Endometrium (tissue), 2 donors: ENCODE measurements around the gene FBRS.
"Not testable (repeated sequence)": the region's sequence is repeated elsewhere in the genome, so short reads cannot be mapped to it uniquely, and the experiment has no call there.

ENCODE experiments used
- FAIRE-seq: peaks from 2 replicates; lab custom pipeline; 2012; peaks lifted over from hg19 to GRCh38; lab: Jason Lieb, UNC
- donor health status: control.
- donor health status: control.

Gene FBRS

DNA sequence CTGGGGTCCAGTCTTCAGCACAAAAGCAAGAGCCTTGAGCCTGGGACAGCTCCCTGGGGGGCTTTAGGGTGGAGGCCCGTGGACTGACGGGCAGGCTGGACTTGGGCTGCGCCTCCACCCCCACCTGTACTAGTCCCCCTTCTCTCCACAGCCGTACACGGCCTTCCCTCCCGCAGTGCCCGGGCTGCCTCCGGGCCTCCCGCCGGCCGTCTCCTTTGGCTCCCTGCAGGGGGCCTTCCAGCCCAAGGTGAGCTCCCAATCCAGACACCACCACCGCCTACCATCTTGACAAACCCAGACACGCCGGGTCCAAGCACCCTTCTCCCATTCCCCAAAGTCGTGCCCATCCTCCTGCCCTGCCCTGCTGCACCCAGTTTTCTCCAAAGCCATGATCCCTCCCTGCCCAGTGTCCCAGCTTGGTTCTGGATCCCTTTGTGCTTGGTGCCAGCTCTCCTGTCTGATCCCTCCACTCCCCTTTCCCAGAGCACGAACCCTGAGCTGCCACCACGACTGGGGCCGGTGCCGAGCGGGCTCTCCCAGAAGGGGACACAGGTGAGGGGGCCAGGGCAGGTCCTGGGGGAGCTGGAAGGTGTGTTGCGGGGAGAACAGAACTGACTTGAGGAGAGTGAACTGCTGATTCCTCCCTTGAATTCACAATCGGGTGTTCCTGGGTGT, 7.1 kb downstream of the FBRS start:
- FAIRE-seq = no peak

DNA sequence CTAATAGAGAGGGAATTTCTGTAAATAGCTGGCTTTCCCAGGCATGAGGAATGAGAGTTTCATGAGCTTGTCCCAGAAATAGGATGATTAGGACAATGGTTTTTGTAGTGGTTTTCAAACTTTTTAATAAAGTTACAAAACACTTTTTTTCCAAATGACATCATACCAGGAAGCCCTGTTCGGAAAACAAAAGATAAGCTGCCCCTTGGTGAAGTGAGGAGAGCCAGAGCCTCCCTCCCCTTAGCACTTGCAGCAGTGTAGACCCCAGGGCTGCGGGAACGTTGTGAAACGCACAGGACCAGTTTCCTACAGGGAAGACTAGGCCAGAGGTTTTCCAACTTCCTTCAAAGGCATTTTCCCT, 7.6 kb downstream of the FBRS start:
- no peak for FAIRE-seq

DNA sequence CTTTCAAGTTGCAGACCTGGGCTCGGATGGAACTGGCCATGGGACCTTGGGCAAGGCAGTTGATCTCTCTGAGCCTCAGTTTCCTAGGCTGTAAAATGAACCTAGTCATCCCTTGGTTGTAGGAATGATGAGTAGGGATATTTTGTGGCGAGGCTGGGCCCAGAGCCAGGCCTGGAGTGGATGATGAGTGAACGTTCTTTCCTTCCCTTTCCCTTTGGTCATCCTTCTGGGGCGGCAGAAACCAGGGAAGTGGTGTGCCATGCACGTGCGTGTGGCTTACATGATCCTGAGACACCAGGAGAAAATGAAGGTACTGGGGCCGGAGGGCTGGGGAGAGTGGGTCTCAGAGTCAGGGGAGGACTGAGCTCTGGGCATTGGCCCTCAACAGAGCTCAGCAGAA, 8.4 kb downstream of the FBRS start:
- no peak for FAIRE-seq

DNA sequence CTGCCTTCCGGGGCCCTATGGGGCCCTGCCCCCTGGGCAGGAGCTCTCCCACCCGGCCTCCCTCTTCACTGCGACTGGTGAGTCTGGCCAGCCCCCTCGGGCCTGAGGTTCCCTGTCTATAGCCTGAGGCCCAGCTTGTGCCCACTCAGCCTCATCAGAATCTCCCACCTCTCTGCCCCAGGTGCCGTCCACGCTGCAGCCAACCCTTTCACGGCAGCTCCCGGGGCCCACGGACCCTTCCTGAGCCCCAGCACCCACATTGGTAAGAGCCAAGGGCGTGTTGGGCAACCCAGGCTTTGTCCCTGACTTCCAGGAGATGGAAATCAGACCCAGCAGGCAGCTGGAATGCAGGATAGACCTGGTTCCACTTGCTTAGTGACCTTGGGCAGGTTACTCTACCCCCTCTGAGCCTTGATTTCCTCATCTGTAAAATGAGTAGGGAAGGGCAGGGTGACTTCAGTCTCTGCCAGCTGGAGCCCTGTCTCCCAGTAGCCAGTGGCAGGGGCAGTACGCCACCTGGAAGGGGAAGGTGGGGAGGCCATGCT, 9.2 kb downstream of the FBRS start:
- FAIRE-seq = no peak

DNA sequence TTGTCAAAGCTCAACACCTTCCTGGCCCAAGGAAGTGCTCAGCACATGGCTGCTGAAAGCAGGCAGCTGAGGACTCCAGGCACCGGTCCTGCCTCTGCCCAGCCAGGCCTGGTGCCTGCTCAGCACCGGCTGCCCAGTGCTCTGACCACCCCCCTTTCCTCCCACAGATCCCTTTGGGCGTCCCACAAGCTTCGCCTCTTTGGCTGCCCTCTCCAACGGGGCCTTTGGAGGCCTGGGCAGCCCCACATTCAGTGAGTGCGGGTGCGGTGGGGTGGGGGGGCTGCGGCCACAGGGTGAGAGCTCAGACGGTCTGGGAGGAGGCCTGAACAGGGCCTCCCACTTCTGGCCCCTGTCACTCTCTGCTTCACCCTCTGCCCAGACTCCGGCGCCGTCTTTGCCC, 10.2 kb downstream of the FBRS start:
- no peak for FAIRE-seq

DNA sequence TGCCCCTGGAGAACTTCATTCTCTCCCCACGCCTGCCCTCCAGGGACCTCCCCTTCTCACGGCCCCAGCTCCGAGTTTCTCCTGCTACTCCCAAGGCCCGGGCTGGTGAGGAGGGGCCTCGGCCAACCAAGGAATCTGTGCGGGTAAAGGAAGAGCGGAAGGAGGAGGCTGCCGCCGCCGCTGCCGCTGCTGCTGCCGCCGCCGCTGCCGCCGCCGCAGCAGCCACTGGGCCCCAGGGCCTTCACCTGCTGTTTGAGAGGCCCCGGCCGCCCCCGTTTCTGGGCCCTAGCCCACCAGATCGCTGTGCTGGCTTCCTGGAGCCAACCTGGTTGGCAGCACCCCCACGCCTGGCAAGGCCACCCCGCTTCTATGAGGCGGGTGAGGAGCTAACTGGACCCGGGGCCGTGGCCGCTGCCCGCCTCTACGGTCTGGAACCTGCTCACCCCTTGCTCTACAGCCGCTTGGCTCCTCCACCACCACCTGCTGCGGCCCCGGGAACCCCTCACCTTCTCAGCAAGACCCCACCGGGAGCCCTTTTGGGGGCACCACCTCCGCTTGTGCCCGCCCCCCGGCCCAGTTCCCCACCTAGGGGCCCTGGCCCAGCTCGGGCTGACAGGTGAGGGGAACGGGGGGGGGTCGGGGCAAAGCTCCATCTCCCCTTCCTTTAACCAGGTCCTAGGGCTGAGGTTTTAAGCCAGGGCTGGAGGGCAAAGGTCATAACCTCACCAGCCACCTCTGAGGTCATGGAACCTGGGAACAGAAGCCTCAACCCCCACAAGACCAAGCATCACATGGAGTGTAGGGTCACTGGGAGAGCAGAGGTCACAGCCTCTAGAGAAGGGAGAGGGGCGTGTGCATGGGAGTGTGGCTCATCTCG, 11.0 kb downstream of the FBRS start:
- FAIRE-seq = no peak

DNA sequence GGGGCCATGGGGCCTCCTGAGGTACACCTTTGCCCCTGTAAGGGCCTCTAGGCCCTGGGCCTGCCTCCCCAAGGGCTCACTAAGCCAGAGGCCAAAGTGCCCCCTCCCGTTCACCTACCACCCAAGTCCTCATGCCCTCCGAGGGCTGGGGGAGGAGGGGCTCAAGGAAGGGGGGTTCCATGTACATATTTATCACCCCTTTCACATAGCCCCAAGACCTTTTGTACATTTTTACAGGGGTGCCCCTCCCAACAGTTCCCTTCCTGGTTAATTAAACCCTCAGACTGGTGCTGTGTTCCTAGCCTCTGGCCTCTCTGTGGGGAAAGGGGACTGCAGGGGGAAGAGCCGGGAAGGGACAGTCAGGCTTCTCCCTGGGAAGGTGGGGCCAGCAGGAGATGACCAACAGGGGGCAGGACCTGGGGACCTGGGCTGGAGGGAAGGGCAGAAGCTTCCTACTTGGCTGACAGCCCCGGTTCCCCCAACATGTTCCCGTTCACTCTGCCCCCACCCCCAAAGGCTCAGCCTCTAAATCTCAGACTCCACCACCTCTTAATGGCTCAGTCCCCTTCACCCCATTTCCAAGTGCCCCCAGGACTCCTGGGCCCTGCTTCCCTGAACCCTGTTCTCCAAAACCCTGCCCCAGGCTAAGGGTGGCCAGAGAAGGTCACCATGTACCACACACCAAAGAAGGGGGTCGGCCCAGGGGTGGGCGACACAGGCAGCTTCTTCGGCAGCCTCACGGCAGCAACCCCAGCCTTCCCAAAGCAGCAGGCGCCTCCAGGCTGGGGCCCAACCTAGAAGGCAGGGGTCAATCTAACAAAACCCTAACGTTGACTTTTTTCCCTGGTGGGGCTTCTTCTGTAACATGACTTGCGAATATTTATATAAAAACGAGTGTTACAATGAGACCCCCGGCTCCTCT, 11.9 kb downstream of the FBRS start:
- FAIRE-seq = no peak

DNA sequence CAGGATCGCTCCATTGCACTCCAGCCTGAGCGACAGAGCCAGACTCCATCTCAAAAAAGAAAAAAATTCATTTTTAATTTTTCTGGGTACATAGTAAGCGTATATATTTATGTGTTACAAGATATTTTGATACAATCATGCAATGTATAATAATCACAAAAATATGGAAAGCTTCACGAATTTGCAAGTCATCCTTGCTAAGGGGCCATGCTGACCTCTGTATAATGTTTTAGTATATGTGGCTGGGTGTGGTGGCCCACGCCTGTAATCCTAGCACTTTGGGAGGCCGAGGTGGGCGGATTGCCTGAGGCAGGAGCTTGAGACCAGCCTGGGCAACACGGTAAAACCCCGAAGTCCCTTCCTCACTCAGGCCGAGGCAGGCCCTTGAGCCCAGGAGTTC, 16.9 kb downstream of the FBRS start:
- FAIRE-seq = no peak

DNA sequence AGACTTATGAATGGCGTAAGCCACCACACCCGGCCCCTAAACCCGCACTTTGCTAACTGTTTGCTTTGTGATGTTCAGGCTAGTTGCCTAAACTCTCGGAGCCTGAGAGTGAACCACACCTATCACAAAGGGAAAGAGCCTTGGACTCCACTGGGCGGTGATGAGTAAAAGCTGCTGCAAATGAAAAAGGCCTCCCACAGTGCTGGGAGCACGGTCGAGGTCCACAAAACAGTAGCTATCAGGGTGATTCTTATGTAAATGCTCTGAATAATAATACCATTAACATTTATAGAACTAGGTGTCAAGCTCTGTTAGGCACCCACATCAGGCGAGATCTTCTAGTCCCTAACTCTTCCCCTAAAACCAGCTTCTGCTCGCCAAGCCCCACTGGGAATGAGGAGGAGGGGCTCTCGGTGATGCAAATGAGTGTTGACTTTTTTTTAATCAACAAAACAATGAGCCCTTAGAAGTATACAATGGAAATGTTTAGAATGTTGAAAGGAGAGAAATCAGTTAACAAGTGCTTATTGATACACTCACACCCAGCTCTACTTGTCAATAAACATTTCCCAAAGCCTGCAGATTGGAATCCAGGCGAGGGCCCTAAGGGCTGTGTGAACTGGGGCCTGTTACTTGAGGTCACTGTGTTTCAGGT, 19.8 kb downstream of the FBRS start:
- FAIRE-seq = no peak

DNA sequence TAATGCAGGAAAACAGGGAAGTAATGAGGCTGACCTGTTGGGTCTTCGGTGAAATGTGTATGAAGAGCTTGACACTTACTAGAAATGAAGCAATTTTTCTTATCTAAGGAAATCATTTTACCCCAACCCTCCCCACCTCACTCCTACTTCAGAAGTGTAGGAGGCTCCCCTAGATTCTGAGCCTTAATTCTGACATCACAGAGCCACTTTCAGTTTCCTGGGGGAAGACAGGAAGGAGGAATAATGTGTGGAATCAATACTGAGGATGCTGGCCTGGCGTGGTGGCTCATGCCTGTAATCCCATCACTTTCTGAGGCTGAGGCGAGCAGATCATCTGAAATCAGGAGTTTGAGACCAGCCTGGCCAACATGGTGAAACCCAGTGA, 20.3 kb downstream of the FBRS start:
- no peak for FAIRE-seq

DNA sequence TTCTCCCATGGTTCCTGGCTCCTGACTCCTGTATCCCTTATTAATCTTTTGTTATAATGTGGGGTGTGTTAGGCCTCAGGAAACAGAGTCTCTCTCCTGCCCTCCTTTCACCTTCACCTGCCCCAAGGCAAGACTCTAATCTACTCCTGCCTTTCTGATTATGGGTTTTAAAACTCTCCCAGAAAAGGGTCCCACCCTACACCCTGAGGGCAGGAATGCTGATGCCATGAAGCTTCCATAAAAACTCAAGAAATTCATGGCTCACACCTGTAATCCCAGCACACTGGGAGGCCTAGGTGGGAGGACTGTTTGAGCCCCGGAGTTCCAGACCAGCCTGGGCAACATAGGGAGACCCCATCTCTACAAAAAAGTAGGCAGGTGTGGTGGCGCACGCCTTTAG, 22.1 kb downstream of the FBRS start:
- no peak for FAIRE-seq

DNA sequence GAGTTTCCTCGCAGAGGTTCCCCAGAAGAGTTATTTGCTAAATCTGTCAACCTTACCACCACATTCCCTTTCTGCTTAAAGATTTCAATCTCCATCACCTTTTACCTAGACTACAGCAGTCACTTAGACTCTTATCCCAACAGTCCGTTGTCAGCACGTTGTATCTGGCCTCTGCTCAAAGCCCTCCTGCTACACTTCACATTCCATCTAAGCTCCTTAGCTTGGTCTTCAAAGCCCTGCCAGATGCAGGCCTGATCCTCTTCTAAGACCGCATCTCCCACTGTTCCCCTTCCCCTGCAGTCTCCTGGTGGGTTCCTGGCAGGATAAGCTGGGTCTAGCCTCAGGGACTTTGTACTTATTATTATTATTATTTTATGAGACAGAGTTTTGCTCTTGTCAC, 30.5 kb downstream of the FBRS start:
- FAIRE-seq = no peak

DNA sequence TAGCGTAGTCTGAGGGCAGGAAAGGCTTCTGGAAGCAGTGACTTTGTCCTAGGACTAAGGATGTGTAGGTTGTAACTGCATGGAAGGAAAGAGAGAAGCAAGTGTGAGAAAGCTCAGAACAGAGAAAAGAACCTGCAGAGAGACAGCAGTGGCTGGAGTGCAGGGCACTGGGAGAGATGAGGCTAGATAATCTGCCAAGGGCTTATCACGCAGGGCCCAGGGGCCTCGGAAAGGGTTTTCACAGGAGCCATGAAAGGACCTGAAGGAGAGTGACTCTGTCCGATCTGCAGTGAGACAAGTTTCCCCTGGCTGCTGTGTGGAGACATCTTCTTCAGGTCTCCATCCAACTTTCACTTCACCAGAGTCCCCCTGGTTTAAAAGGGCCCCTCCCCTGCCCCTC, 33.7 kb downstream of the FBRS start:
- no peak for FAIRE-seq

DNA sequence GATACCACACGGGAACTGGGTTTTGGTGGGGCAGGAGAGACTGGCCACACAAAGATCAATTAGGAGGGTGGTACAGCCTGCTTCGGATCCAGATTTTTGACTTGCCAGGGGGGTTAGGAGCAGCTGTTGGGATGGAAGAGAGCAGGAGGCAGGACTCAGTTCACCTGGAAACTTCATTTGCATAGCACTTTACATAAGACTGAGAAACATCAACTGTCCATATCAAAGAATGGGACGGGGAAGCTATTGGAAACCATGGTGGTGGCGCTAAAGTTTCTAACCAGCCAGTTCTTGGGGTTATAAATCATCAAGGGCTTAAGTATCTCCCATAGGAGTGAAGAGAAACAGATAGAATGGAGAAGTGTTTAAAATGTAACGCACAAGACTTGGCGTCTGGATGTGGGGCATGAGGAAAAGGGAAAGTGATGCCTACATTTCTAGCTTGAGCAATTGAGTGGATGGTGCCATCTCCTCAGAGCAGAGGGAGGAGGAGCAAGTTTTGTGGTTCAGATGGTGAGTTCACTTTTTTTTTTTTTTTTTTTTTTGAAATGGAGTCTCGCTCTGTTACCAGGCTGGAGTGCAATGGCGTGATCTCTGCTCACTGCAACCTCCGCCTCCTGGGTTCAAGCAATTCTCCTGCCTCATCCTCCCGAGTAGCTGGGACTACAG, 34.3 kb downstream of the FBRS start:
- no peak for FAIRE-seq

DNA sequence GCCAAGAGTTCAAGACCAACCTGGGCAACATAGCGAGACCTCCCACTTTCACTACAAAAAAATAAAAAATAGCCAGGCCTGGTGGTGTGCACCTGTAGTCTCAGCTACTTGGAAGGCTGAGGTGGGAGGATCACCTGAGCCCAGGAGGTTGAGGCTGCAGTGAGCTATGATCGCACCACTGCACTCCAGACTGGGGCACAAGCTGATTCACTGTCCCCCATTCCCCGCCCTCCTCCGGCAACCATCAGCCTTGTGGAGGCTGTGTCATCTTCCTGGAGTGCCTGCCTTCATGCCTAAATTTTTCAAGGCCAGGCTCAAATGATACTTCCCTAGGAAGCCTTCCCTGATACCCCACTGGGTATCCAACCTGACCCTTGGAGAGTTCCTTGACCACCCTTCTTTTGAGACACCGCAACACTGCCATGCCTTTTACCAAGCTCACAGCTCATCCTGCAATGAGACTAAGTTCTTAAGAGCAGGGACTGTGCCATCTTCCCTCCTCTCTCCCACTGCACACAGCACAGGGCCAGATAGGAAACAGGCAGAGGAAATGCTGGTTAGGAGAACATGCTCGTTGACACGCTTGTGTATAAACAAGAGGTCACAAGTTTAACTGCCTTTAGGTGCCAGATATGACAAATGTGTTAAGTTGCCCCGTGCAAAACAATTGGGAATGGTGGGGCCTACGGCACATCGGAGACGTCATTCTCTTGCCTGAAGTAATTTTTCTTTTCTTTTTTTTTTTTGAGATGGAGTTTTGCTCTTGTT, 36.9 kb downstream of the FBRS start:
- no peak for FAIRE-seq

DNA sequence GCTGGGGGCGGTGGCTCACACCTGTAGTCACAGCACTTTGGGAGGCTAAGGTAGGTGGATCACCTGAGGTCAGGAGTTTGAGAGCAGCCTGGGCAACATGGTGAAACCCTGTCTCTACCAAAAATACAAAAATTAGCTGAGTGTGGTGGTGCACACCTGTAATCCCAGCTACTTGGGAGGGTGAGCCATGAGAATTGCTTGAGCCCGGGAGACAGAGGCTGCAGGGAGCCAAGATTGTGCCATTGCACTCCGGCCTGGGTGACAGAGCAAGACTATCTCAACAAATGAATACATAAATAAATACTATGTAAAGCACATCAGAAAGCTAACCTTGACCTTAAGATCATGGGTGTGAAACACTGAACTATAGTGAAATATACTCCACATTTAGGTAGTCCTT, 38.4 kb downstream of the FBRS start:
- not testable (repeated sequence) for FAIRE-seq

DNA sequence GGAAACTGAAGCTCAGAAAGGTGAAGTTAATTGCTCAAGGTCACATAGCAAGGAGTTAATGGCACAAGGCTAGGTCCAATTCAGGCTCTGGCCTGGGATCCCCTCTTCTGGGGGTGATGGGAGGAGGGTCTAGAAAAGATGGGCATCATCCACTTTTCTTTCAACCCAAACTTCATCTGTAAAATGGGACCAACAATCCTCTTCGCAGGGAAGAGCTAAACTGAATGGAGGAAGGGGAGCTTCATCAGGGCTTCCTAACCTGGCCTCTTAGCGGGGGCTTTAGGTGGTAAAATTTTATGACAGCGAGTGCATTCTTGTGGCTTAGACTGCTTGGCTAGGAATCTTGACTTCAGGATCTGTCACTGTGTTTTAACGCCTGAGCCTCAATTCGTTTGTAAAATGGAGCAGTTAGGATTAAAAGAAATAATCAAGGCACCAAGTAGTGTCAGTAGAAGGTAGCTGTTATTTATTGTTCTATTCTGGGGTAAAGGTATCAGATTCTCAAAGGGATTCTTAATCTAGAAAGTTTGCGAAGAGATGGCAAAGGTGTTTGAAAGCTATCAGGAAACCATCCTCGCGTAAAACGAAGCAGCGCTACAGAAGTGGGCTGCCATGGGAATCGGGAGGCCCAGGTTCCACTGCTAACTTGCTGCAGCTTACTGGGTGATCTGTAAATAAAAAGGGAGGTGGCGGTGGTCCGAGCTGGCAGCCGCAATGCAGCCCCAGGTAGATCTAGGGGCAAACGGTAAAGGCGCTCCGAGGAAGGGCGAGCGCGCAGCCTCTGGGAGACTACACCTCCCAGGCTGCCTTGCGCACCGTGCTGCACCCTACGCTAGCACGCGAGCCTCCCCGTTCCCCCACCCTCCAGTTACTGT, 39.3 kb downstream of the FBRS start:
- no peak for FAIRE-seq

DNA sequence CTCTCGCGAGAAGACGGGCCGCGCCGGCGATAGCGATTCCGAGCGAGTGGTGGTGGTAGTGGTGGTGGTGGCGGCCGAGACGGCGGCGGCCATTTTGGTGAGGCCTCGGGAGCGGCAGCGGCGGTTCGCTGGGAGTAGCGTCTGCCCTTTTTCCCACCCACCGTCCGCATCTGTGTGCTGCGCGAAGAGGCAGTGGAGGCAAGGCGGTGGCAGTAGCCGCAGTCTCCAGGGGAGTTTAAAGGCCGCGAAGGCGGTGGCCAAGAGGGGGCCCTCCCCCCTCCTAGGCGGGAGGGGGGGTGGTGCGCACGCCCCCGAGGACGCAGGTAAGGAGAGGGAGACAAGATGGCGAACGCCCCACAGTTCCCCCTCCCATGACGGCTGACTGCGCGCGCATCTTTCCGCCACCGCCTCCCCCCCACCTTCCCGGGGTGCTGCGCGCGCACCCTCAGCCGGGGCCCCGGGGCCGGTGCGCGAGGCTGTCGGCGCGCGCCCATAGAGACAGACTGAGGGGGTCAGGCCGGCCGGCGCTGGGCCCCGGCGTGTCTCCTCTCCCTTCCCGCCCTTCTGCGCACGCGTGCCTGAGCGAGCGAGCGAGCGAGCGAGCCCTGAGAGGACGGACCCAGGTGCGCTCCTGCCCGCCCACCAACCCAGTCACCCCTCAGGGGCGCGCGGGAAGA, 40.0 kb downstream of the FBRS start:
- no peak for FAIRE-seq
